ENCODE data around the gene TRPV4. TPM values are rescaled to one million over a fixed set of nuclear protein-coding genes. Genes with fewer than 3 reads are reported as not detected.

Gene TRPV4
- total and polyA plus RNA-seq, 2 donors (not counting 3 experiments of a cell fraction or from before 2014, with no cell fraction given), result 8.8 to 22.3 TPM

DNA sequence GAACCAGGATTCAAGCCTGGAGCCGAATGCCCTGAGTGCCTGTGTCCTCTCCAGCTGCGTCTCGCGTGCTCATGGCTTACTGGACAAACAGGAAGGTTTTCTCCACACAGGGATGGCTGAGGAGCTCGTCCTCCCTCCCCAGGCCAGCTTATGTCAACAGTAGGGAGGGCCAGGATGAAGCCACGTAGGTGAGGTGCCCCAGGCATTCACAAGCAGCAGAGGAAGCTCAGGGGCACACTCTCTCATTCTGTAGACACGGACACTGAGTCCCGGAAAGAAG is 49.3 kb downstream of the TRPV4 start:
- Histone ChIP-seq H3K79me2 (ENCODE audit: control insufficient read depth, insufficient read depth, low read length) (no peaks in the 10 kb centered on the region), H2AFZ (ENCODE audit: low read depth, low read length) (no peak overlapping the region), H3K9ac (replicated peaks; ENCODE audit: extremely low read depth, insufficient read depth, low read length) (no peak overlapping the region), H3K36me3 (ENCODE audit: control insufficient read depth in 2 of 2, extremely low read depth in 1 of 2, insufficient read depth in 2 of 2, low read length in 2 of 2) (peaks cover 0 to 12% of the 10 kb centered on the region in 2 experiments), H3K9me1 (replicated peaks; ENCODE audit: control insufficient read depth, extremely low read depth, insufficient read depth, low read length) (no peaks in the 10 kb centered on the region), H3K4me1 (ENCODE audit: control insufficient read depth, extremely low read depth, insufficient read depth, low read length) (no peaks in the 10 kb centered on the region), H3K27me3 (ENCODE audit: control insufficient read depth in 2 of 2, insufficient read depth in 2 of 2, low read length in 2 of 2) (no peaks in the 10 kb centered on the region), H4K20me1 (replicated peaks; ENCODE audit: control insufficient read depth, extremely low read depth, insufficient read depth, low read length) (no peaks in the 10 kb centered on the region), H3K27ac (ENCODE audit: insufficient read depth, low read depth, low read length) (no peak overlapping the region), H3K9me3 (replicated peaks; ENCODE audit: control insufficient read depth, insufficient read depth, low read length) (no peaks in the 10 kb centered on the region), H3K4me2 (ENCODE audit: insufficient read depth, low read length) (no peak overlapping the region), H3K4me3 (replicated peaks in 1 of 3; ENCODE audit: insufficient read depth in 1 of 3, low read depth in 1 of 3, low read length in 3 of 3) (no peak overlapping the region)
- BruUV-seq (replicated peaks), result no TSS peak
- ChIA-PET POLR2A (no interaction called here), CTCF (interaction anchor here (1.1 kb wide), 1 partner anchor 9 kb away, joined by 4 read pairs; no protein-coding TSS in a partner anchor)
- dilution Hi-C loops (cut with MboI; ENCODE audit: extremely low pct_ligation_motif_present, low sequenced_read_pairs), result no loop called here
- FAIRE-seq, result no peak
- intact Hi-C loops (cut with micrococcal nuclease), result no loop called here
- no peak for DNase-seq (ENCODE audit: low read depth, low spot score)
- TF ChIP-seq JUN (IDR thresholded peaks at IDR 0.05; ENCODE audit: borderline replicate concordance, insufficient read depth, insufficient read length, low read depth), result no peak
- no peak for TF ChIP-seq MAX (IDR thresholded peaks at IDR 0.05; ENCODE audit: insufficient read depth, insufficient read length)
- TF ChIP-seq POLR2AphosphoS5 (IDR thresholded peaks at IDR 0.05; ENCODE audit: insufficient read depth, low read depth, low read length), result no peak
- TF ChIP-seq CTCF (IDR thresholded peaks at IDR 0.05; ENCODE audit: extremely low read depth in 1 of 2, insufficient read depth in 1 of 2, low read depth in 1 of 2, low read length in 2 of 2), result no peak
- TF ChIP-seq GATA2 (IDR thresholded peaks at IDR 0.05; ENCODE audit: insufficient read depth, insufficient read length, low read depth, low read length), result no peak
- TF ChIP-seq POLR2A (IDR thresholded peaks at IDR 0.05; ENCODE audit: low read depth, low read length), result no peak
- TF ChIP-seq EZH2 (IDR thresholded peaks at IDR 0.05; ENCODE audit: borderline replicate concordance, low read depth, low read length, severe bottlenecking), result no peak
- no peak for TF ChIP-seq FOS (IDR thresholded peaks at IDR 0.05; ENCODE audit: borderline replicate concordance, insufficient read depth, low read length)
- TF ChIP-seq MYC (IDR thresholded peaks at IDR 0.05; ENCODE audit: low read depth, low read length), result no peak

Data from endothelial cell of umbilical vein (primary cell).